ENCODE measurements around the gene CITED4. TPM values are rescaled to one million over a fixed set of nuclear protein-coding genes. Genes with fewer than 3 reads are reported as not detected.

The CITED4 gene
- total RNA-seq, 1 experiment from 2014 or later = 9.5 TPM

GRCh38 chr1:40872276-40872675 lies 10.1 kb upstream of the CITED4 start:
- no peak overlapping the region for H2BK20ac ChIP-seq (ENCODE audit: low read depth, low read length, poor library complexity, severe bottlenecking)
- H3K27me3 ChIP-seq (ENCODE audit: insufficient read depth, low read length) = no peaks in the 10 kb centered on the region
- no CpG with 5 or more reads among the region's 3 CpGs for whole genome bisulfite sequencing (ENCODE audit: extremely low coverage, insufficient read length, low lambda C conversion rate)
- no peak overlapping the region for H3K18ac ChIP-seq (ENCODE audit: insufficient read length, low read depth, low read length)
- DNase-seq = no peak
- H3K4me1 Mint-ChIP-seq = peaks cover 0 to 3% of the 10 kb centered on the region in 2 experiments; a peak in 3 of 4 replicates
- H2BK120ac ChIP-seq (ENCODE audit: low read depth, low read length, poor library complexity, severe bottlenecking) = no peak overlapping the region
- no peak overlapping the region for H3K4me2 ChIP-seq (ENCODE audit: insufficient read depth, insufficient read length, low read length)
- H3K9me3 Mint-ChIP-seq = peaks cover 13 to 14% of the 10 kb centered on the region in 2 experiments; a peak in 4 of 5 replicates
- no peaks in the 10 kb centered on the region for H3K79me1 ChIP-seq (ENCODE audit: insufficient read depth, low read depth, low read length, poor library complexity, severe bottlenecking)
- H3K36me3 Mint-ChIP-seq (ENCODE audit: insufficient read depth in 1 of 3, low read depth in 3 of 3) = peaks cover 0 to 8% (median 0%) of the 10 kb centered on the region in 3 experiments; a peak in 3 of 7 replicates
- peaks cover 9% of the 10 kb centered on the region for H3K27me3 Mint-ChIP-seq (ENCODE audit: low read depth)
- H3K14ac ChIP-seq (ENCODE audit: insufficient read depth, low read length) = no peak overlapping the region
- no peaks in the 10 kb centered on the region for H3K4me1 ChIP-seq (ENCODE audit: insufficient read depth, low read length)
- no peak overlapping the region for H3K56ac ChIP-seq (ENCODE audit: insufficient read length, low read depth, low read length)
- H2BK5ac ChIP-seq (ENCODE audit: insufficient read length, low read length) = no peak overlapping the region
- H3K9ac ChIP-seq (ENCODE audit: extremely low read depth, insufficient read length, low read length) = no peak overlapping the region
- no peak overlapping the region; a peak in 1 of 7 replicates for H3K27ac Mint-ChIP-seq
- no peak overlapping the region for H2BK12ac ChIP-seq (ENCODE audit: insufficient read length, low read depth, low read length)
- no peaks in the 10 kb centered on the region for H3K9me3 ChIP-seq (ENCODE audit: control insufficient read depth, low read depth, low read length)
- no peak overlapping the region for H2AFZ ChIP-seq (ENCODE audit: low read length)
- H3K79me2 ChIP-seq (ENCODE audit: insufficient read depth, low read length) = no peaks in the 10 kb centered on the region
- H3K4ac ChIP-seq (ENCODE audit: low read depth, low read length) = no peak overlapping the region
- no peaks in the 10 kb centered on the region for H4K20me1 ChIP-seq (ENCODE audit: control insufficient read depth, insufficient read depth, insufficient read length)
- no peak overlapping the region for H2AK5ac ChIP-seq (ENCODE audit: insufficient read length, low read length)
- H2BK15ac ChIP-seq (ENCODE audit: low read depth, low read length) = no peak overlapping the region
- TF ChIP-seq CTCF (conservative IDR thresholded peaks at IDR 0.05) = no peak
- H4K5ac ChIP-seq (ENCODE audit: insufficient read length, low read depth, low read length) = no peak overlapping the region
- H3K23me2 ChIP-seq (ENCODE audit: insufficient read length, low read depth, low read length, poor library complexity, severe bottlenecking) = no peaks in the 10 kb centered on the region
- no peak overlapping the region for H4K91ac ChIP-seq (ENCODE audit: insufficient read length, low read depth, low read length)
- no peak overlapping the region for H3K4me3 Mint-ChIP-seq
- H3T11ph ChIP-seq (ENCODE audit: low read length) = no peak overlapping the region
- no peak overlapping the region for H3K27ac ChIP-seq (ENCODE audit: insufficient read length, low read depth, low read length)
- no peak overlapping the region for H4K8ac ChIP-seq (replicated peaks; ENCODE audit: insufficient read length, low read depth, low read length)
- H3K23ac ChIP-seq (ENCODE audit: insufficient read length, low read depth, low read length) = no peak overlapping the region

Data from H9 (cell line).